Naive thymus-derived CD8-positive, alpha-beta T cell (primary cell): Measurements from ENCODE around the gene BMPR1B. TPM values are rescaled to one million over a fixed set of nuclear protein-coding genes. Genes with fewer than 3 reads are reported as not detected.

Experiments
- ATAC-seq, 2 donors: fragments of 150-1000 bp; cut with Tn5 transposase in 1 of 2; sonication (Bioruptor Pico), chemical (Tn5 transposase) in 1 of 2; 1 replicate in 1 of 2; 2 replicates in 1 of 2; pipeline ENCODE4 v1.10.0; 2021; ENCODE audit warnings: mild to moderate bottlenecking in 2 of 2, moderate library complexity in 2 of 2
- POLR2A ChIA-PET: fragments of 350-600 bp; sonication (Branson Sonifier 250); formaldehyde crosslinking; loops from one replicate; lab custom pipeline; 2021; ENCODE audit warnings: antibody characterized with exemption; lab: Charles Lee
- DNase-seq, 10 donors: peaks; one replicate each; pipeline versions ENCODE4 v3.0.0 to v3.0.0-alpha.2; 2020 to 2022
- H3K27ac Mint-ChIP-seq, 10 donors: one replicate each; pipeline ENCODE4 v1.8.0; 2020 to 2022; ENCODE audit warnings: mild to moderate bottlenecking in 10 of 10, mixed read lengths in 10 of 10, moderate library complexity in 4 of 10, inconsistent platforms in 1 of 10
- H3K27me3 Mint-ChIP-seq, 5 donors: one replicate each; pipeline ENCODE4 v1.8.0; 2021 to 2022; ENCODE audit warnings: mixed read lengths in 5 of 5
- H3K36me3 Mint-ChIP-seq, 3 donors: one replicate each; pipeline ENCODE4 v1.8.0; 2020 to 2022; ENCODE audit warnings: mixed read lengths in 3 of 3, mild to moderate bottlenecking in 2 of 3, inconsistent platforms in 1 of 3
- H3K4me1 Mint-ChIP-seq, 4 donors: one replicate each; pipeline ENCODE4 v1.8.0; 2021 to 2022; ENCODE audit warnings: mixed read lengths in 4 of 4
- H3K4me3 Mint-ChIP-seq, 10 donors: one replicate each; pipeline ENCODE4 v1.8.0; 2020 to 2022; ENCODE audit warnings: mild to moderate bottlenecking in 10 of 10, mixed read lengths in 10 of 10, moderate library complexity in 6 of 10, inconsistent platforms in 1 of 10
- H3K9me3 Mint-ChIP-seq, 9 donors: one replicate each; pipeline ENCODE4 v1.8.0; 2020 to 2022; ENCODE audit warnings: mixed read lengths in 9 of 9, mild to moderate bottlenecking in 3 of 9, inconsistent platforms in 1 of 9, moderate library complexity in 1 of 9
- polyA plus RNA-seq, 3 donors: library from polyadenylated mRNA; unstranded; fragments of 300-500 nt; fragmentation: Illumina TruSeq; gene quantifications; one replicate each; pipeline ENCODE4 v1.2.3, GENCODE V29; 2021
- total RNA-seq, 8 experiments: library from RNA in 2 of 8; stranded (reverse) in 2 of 8; gene quantifications; one replicate each; pipeline ENCODE4 v1.2.3 and lab custom pipeline; 2021 to 2026

BMPR1B gene
- total and polyA plus RNA-seq, 5 experiments from 2014 or later = not detected

DNA sequence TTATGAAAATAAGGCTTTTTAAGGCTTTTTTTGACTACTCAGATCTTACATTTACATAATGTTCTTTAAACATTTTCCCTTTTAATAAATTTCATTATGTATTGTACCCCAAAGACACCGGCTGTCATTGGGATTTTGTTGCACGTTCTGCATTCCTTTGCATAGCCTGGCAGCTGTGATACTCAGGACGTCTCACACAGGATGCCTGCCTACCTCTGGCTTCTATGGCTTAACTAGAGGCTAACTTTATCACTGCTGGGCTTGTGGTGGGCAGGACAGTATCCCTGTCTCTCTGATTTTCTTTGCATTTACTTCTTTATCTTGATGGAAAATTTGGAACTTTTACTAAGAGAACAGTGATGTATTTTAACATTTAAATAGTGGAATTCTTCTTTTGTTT, 147.8 kb downstream of the BMPR1B start:
- Mint-ChIP-seq H3K27ac (no peak overlapping the region), H3K9me3 (no peaks in the 10 kb centered on the region), H3K27me3 (peaks cover 0 to 10% (median 2%) of the 10 kb centered on the region in 5 donors), H3K4me1 (no peaks in the 10 kb centered on the region), H3K4me3 (no peak overlapping the region), H3K36me3 (no peaks in the 10 kb centered on the region)
- DNase-seq = no peak
- POLR2A ChIA-PET = no interaction called here
- ATAC-seq = no peak

DNA sequence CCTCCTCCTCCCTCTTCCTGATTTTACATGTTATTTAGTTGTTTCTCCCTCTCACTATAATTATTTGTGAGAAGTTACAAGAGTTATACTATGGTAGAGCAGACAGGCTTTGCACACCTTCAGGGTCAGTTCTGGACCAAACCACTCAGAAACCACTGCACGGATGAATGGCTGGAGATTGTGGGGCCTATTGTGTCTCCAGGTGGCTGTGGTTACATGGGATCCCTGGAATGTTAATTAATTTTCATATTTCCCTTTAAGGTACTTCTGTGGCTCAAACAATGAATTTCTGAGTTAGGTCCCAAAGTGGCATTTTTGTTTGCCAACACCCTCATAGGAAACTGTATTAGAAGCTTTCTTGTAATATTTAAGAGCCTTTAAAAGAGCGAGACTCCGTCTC, 151.9 kb downstream of the BMPR1B start:
- DNase-seq (no peak), ATAC-seq (no peak)
- POLR2A ChIA-PET = no interaction called here
- Mint-ChIP-seq H3K27me3 (peaks cover 0 to 10% (median 2%) of the 10 kb centered on the region in 5 donors), H3K27ac (no peak overlapping the region), H3K4me3 (no peak overlapping the region), H3K4me1 (peaks cover 0 to 11% (median 4%) of the 10 kb centered on the region in 4 donors), H3K36me3 (no peaks in the 10 kb centered on the region), H3K9me3 (peaks cover 0 to 9% (median 0%) of the 10 kb centered on the region in 9 donors)

DNA sequence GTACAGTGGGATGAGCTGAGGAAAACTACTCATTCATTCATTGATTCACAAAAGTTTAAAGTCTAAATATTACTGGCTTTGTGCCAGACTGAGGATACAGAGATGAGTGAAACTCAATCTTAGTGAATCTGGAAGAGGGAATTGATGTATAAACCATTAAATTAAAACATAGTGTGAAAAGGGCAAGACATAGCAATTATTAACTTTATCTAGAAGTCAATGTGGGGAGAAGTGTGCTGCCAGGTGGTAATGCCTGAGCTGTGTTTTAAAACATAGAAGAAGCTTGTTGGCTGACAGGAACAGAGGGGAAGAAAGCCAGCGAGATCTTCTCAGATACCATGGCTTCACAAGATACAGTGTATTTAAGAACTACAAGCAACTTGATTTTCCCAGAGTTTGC, 153.4 kb downstream of the BMPR1B start:
- POLR2A ChIA-PET = no interaction called here

DNA sequence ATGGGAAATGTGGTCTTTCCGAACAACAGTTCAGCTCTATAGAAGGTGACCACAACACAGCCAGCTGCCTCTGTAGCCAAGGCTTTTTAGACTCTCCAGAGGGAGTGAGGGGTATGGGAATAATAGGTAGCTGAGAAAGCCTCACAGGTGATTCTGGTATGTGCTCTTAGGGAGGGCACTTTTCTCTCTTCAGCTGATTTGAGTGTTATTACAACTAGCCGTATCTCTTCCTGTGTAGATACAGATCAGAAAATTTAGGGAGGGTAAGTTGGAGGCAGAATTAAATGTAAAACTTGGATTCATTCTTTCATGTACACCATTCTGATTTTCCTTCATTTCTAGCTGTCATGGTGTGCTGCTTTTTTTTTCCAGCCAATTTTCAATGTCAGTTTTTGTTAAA, 154.9 kb downstream of the BMPR1B start:
- DNase-seq (no peak), ATAC-seq (no peak)
- Mint-ChIP-seq H3K36me3 (peaks cover 0 to 12% (median 0%) of the 10 kb centered on the region in 3 donors), H3K27ac (no peak overlapping the region), H3K9me3 (peaks cover 0 to 23% (median 11%) of the 10 kb centered on the region in 9 donors), H3K4me1 (peaks cover 0 to 11% (median 4%) of the 10 kb centered on the region in 4 donors), H3K27me3 (no peaks in the 10 kb centered on the region), H3K4me3 (no peak overlapping the region)
- POLR2A ChIA-PET = no interaction called here

More for the DNA sequence above, 153.4 kb downstream of the BMPR1B start:
- Mint-ChIP-seq H3K4me3 (no peak overlapping the region), H3K4me1 (peaks cover 0 to 11% (median 4%) of the 10 kb centered on the region in 4 donors), H3K36me3 (peaks cover 0 to 3% (median 0%) of the 10 kb centered on the region in 3 donors), H3K27ac (no peak overlapping the region), H3K9me3 (peaks cover 0 to 15% (median 4%) of the 10 kb centered on the region in 9 donors), H3K27me3 (peaks cover 0 to 10% (median 2%) of the 10 kb centered on the region in 5 donors)
- ATAC-seq = no peak
- DNase-seq = no peak

DNA sequence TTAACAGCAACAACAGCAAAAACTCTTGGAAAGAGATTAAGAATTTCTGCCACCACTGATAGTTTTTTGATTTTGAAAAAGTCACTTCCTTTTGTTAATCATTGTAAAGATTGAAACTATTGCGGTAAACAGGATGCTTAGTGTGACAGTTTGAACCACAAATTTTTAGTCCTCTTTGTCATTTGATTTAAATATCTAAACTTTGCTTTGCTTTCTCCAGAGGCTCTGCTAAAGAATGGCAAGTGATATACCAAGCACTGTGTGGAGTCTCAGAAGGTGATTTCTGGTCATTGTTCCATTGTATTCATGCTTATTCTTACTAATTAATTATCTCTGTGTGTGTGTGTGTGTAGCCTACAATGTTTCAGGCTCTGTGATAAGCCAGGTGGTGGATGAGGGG, 155.6 kb downstream of the BMPR1B start:
- POLR2A ChIA-PET = no interaction called here
- peaks cover 0 to 24% (median 15%) of the 10 kb centered on the region in 9 donors for H3K9me3 Mint-ChIP-seq
- H3K27ac Mint-ChIP-seq = no peak overlapping the region
- no peak overlapping the region for H3K4me3 Mint-ChIP-seq
- ATAC-seq = no peak
- DNase-seq = no peak
- no peaks in the 10 kb centered on the region for H3K27me3 Mint-ChIP-seq
- H3K36me3 Mint-ChIP-seq = peaks cover 0 to 16% (median 0%) of the 10 kb centered on the region in 3 donors
- peaks cover 0 to 11% (median 4%) of the 10 kb centered on the region in 4 donors for H3K4me1 Mint-ChIP-seq

- Mint-ChIP-seq H3K9me3 (peaks cover 0 to 24% (median 15%) of the 10 kb centered on the region in 9 donors), H3K4me1 (peaks cover 0 to 11% (median 4%) of the 10 kb centered on the region in 4 donors), H3K4me3 (no peak overlapping the region), H3K27me3 (no peaks in the 10 kb centered on the region), H3K27ac (no peak overlapping the region), H3K36me3 (peaks cover 0 to 16% (median 0%) of the 10 kb centered on the region in 3 donors)
- ATAC-seq = no peak
- POLR2A ChIA-PET = no interaction called here
- no peak for DNase-seq
Measured at GRCh38 chr4:94917146-94917545, 159.4 kb downstream of the BMPR1B start.

GRCh38 chr4:94918543-94918942, 160.8 kb downstream of the BMPR1B start:
- no peaks in the 10 kb centered on the region for H3K27me3 Mint-ChIP-seq
- no peak for ATAC-seq
- H3K9me3 Mint-ChIP-seq = peaks cover 0 to 24% (median 14%) of the 10 kb centered on the region in 9 donors
- no peak overlapping the region for H3K27ac Mint-ChIP-seq
- no peak for DNase-seq
- H3K4me3 Mint-ChIP-seq = no peak overlapping the region
- POLR2A ChIA-PET = no interaction called here
- peaks cover 0 to 16% (median 0%) of the 10 kb centered on the region in 3 donors for H3K36me3 Mint-ChIP-seq
- peaks cover 0 to under 1% (median under 1%) of the 10 kb centered on the region in 4 donors for H3K4me1 Mint-ChIP-seq

- Mint-ChIP-seq H3K4me3 (no peak overlapping the region), H3K36me3 (peaks cover 0 to 16% (median 0%) of the 10 kb centered on the region in 3 donors), H3K9me3 (peaks cover 0 to 24% (median 13%) of the 10 kb centered on the region in 9 donors), H3K4me1 (no peaks in the 10 kb centered on the region), H3K27me3 (no peaks in the 10 kb centered on the region), H3K27ac (no peak overlapping the region)
- POLR2A ChIA-PET = no interaction called here
- no peak for ATAC-seq
- DNase-seq = no peak
Measured at GRCh38 chr4:94920369-94920768, 162.6 kb downstream of the BMPR1B start.

DNA sequence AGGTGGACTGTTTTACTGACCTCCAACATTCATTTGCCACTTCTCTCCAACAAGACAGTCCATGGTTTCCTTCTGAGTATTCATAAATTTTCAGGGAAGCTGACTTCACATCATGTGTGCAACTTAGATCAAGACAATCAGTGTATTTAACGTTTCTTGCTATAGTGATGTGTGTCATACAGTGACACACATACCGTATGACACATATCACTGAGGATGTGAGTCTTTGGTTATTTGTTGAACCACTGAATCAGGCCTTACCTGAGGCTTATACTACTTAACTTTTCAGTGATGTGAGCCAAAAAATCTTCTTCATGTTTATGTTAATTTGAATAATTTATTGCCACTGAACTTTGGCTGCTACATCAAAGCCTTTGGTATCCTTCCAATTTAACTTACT, 166.8 kb downstream of the BMPR1B start:
- Mint-ChIP-seq H3K4me3 (no peak overlapping the region), H3K27me3 (peaks cover 0 to 2% (median 0%) of the 10 kb centered on the region in 5 donors), H3K36me3 (no peaks in the 10 kb centered on the region), H3K27ac (no peak overlapping the region), H3K4me1 (no peaks in the 10 kb centered on the region), H3K9me3 (peaks cover 0 to 1% (median 0%) of the 10 kb centered on the region in 9 donors)
- no peak for ATAC-seq
- no peak for DNase-seq
- POLR2A ChIA-PET = no interaction called here

DNA sequence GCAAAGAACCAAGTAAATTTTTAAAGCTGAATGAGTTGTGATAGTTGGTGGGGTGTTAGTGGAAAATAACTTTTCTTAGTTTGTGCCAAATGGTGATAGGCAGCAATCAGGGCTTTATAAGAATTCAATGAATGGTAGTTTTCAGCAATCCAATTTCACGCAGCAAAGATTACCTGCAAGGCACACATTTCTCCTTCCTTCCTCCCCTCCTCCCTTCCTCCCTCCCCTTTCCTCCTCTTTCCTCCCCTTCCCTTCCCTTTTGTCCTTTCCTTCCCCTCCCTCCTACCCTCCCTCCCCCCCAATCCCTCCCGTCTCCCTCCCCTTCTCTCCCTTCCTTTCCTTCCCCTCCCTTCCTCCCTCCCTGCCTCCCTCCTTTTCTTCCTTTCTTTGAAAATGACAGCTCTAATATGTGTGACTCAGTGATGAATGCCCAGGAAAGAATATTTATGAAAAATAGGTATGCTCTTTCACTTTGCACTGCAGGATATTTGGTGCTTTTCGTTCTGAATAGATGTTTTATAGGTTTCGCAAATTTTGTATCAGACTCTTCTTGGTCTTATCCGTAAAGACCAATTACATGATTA, 168.1 kb downstream of the BMPR1B start:
- Mint-ChIP-seq H3K27ac (no peak overlapping the region), H3K9me3 (no peaks in the 10 kb centered on the region), H3K27me3 (peaks cover 0 to 2% (median 0%) of the 10 kb centered on the region in 5 donors), H3K4me1 (no peaks in the 10 kb centered on the region), H3K4me3 (no peak overlapping the region), H3K36me3 (no peaks in the 10 kb centered on the region)
- DNase-seq = no peak
- POLR2A ChIA-PET = no interaction called here
- ATAC-seq = no peak

DNA sequence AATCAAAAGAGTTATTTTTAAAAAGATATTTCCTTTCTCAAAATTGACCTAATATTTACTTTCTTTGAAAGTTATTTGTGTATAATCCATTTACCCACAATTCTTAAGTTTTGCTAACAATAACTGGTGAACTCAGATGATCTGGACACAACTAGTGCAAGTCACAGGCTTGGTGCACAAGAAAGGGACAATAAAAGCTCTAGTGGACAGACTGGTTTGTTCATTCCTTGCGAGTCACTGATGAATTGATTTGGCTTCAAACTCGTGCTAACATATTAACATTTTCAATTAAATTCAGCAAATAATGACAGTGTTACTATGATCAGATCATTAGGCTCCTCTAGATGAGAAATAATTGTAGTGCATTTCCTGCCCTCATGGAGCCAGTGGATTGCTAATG, 169.2 kb downstream of the BMPR1B start:
- Mint-ChIP-seq H3K27ac (no peak overlapping the region), H3K36me3 (no peaks in the 10 kb centered on the region), H3K9me3 (no peaks in the 10 kb centered on the region), H3K4me1 (no peaks in the 10 kb centered on the region), H3K27me3 (peaks cover 0 to 2% (median 0%) of the 10 kb centered on the region in 5 donors), H3K4me3 (no peak overlapping the region)
- DNase-seq (no peak), ATAC-seq (no peak)
- POLR2A ChIA-PET = no interaction called here

DNA sequence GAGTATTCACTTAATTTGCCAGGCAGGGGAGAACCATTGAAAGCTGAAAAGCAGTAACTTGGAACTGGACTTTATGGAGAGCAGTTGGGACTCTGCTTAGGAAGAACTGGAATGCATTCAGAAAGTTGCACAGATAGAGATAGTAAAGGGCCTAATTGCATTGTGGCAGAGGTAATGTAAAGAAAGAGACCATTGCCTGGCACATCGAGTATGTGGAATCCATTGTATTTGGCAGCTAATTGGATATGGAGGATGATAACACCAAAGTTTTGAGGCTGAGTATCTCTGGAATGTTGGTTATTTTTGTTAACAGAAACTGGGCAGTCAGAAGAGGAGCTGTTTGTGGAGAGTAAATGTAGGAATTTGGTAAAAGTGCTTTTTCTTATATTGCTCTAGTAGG, 169.9 kb downstream of the BMPR1B start:
- POLR2A ChIA-PET = no interaction called here

GRCh38 chr4:94929696-94930095, 171.9 kb downstream of the BMPR1B start:
- H3K36me3 Mint-ChIP-seq = no peaks in the 10 kb centered on the region
- no peaks in the 10 kb centered on the region for H3K9me3 Mint-ChIP-seq
- H3K4me3 Mint-ChIP-seq = no peak overlapping the region
- peaks cover 0 to 2% (median 0%) of the 10 kb centered on the region in 5 donors for H3K27me3 Mint-ChIP-seq
- ATAC-seq (no peak), DNase-seq (no peak)
- POLR2A ChIA-PET = no interaction called here
- H3K27ac Mint-ChIP-seq = no peak overlapping the region
- H3K4me1 Mint-ChIP-seq = no peaks in the 10 kb centered on the region

More for the DNA sequence above, 169.9 kb downstream of the BMPR1B start:
- H3K4me3 Mint-ChIP-seq = no peak overlapping the region
- H3K4me1 Mint-ChIP-seq = no peaks in the 10 kb centered on the region
- no peaks in the 10 kb centered on the region for H3K9me3 Mint-ChIP-seq
- H3K27ac Mint-ChIP-seq = no peak overlapping the region
- DNase-seq (no peak), ATAC-seq (no peak)
- H3K36me3 Mint-ChIP-seq = no peaks in the 10 kb centered on the region
- H3K27me3 Mint-ChIP-seq = peaks cover 0 to 2% (median 0%) of the 10 kb centered on the region in 5 donors

GRCh38 chr4:94931626-94932025, 173.9 kb downstream of the BMPR1B start:
- Mint-ChIP-seq H3K9me3 (no peaks in the 10 kb centered on the region), H3K36me3 (no peaks in the 10 kb centered on the region), H3K27ac (no peak overlapping the region), H3K27me3 (peaks cover 0 to under 1% (median 0%) of the 10 kb centered on the region in 5 donors), H3K4me1 (no peaks in the 10 kb centered on the region), H3K4me3 (no peak overlapping the region)
- DNase-seq = no peak
- ATAC-seq = no peak
- POLR2A ChIA-PET = no interaction called here
